CD8-positive, alpha-beta memory T cell (primary cell): ENCODE data around the gene STRA8. TPM values are rescaled to one million over a fixed set of nuclear protein-coding genes. Genes with fewer than 3 reads are reported as not detected.

Experiments
- CTCF ChIA-PET: fragments of 350-600 bp; sonication (Branson Sonifier 250); formaldehyde crosslinking; loops from one replicate; lab custom pipeline; 2021; ENCODE audit warnings: antibody characterized with exemption; lab: Charles Lee
- POLR2A ChIA-PET: fragments of 350-600 bp; sonication (Branson Sonifier 250); formaldehyde crosslinking; loops from one replicate; lab custom pipeline; 2021; ENCODE audit warnings: antibody characterized with exemption; lab: Charles Lee
- DNase-seq, 5 donors: peaks; one replicate each; pipeline versions ENCODE4 v3.0.0 to v3.0.0-alpha.2; 2020 to 2022; ENCODE audit warnings: mixed read lengths in 1 of 5
- H3K27ac ChIP-seq: one replicate; pipeline ENCODE4 v1.7.0; 2013; ENCODE audit warnings: low read depth, mild to moderate bottlenecking, low read length, moderate library complexity
- H3K27me3 ChIP-seq: 2 replicates; pipeline ENCODE4 v1.7.0; 2013; ENCODE audit warnings: low read length, mild to moderate bottlenecking; ENCODE audit not compliant: insufficient read depth, poor library complexity, severe bottlenecking
- H3K36me3 ChIP-seq: 2 replicates; pipeline ENCODE4 v1.7.0; 2013; ENCODE audit warnings: mild to moderate bottlenecking, low read length, moderate library complexity; ENCODE audit not compliant: insufficient read depth
- H3K4me1 ChIP-seq: 2 replicates; pipeline ENCODE4 v1.7.0; 2013; ENCODE audit warnings: mild to moderate bottlenecking, low read length, moderate library complexity; ENCODE audit not compliant: insufficient read depth
- H3K4me3 ChIP-seq: 2 replicates; pipeline ENCODE4 v1.7.0; 2013; ENCODE audit warnings: mild to moderate bottlenecking, low read length
- H3K9me3 ChIP-seq: 2 replicates; pipeline ENCODE4 v1.7.0; 2013; ENCODE audit warnings: mild to moderate bottlenecking, low read length
- H3K27ac Mint-ChIP-seq, 8 donors: one replicate each; pipeline ENCODE4 v1.8.0; 2020 to 2021; ENCODE audit warnings: mixed read lengths in 8 of 8, mild to moderate bottlenecking in 6 of 8, inconsistent platforms in 3 of 8, moderate library complexity in 3 of 8
- H3K27me3 Mint-ChIP-seq, 2 donors: one replicate each; pipeline ENCODE4 v1.8.0; 2020 to 2021; ENCODE audit warnings: mixed read lengths in 2 of 2, mild to moderate bottlenecking in 1 of 2, moderate library complexity in 1 of 2
- H3K36me3 Mint-ChIP-seq, 3 donors: one replicate each; pipeline ENCODE4 v1.8.0; 2020 to 2021; ENCODE audit warnings: mixed read lengths in 3 of 3, inconsistent platforms in 1 of 3, mild to moderate bottlenecking in 1 of 3
- H3K4me1 Mint-ChIP-seq, 3 donors: one replicate each; pipeline ENCODE4 v1.8.0; 2020 to 2021; ENCODE audit warnings: mixed read lengths in 3 of 3, inconsistent platforms in 1 of 3, mild to moderate bottlenecking in 1 of 3
- H3K4me3 Mint-ChIP-seq, 7 donors: one replicate each; pipeline ENCODE4 v1.8.0; 2020 to 2021; ENCODE audit warnings: mixed read lengths in 7 of 7, mild to moderate bottlenecking in 6 of 7, moderate library complexity in 4 of 7, inconsistent platforms in 2 of 7
- H3K9me3 Mint-ChIP-seq, 5 donors: one replicate each; pipeline ENCODE4 v1.8.0; 2020 to 2022; ENCODE audit warnings: mixed read lengths in 5 of 5, mild to moderate bottlenecking in 3 of 5, moderate library complexity in 2 of 5, inconsistent platforms in 1 of 5
- polyA plus RNA-seq: library from polyadenylated mRNA; unstranded; fragments of 300-500 nt; fragmentation: Illumina TruSeq; gene quantifications from one replicate; pipeline ENCODE4 v1.2.3, GENCODE V29; 2021
- total RNA-seq, 2 experiments: library from RNA; stranded (reverse); gene quantifications; one replicate each; pipeline ENCODE4 v1.2.3, GENCODE V29; 2021

Gene STRA8
- total and polyA plus RNA-seq, 3 experiments from 2014 or later: not detected

- peak overlapping the region in 2 of 7 donors; percentile 20 to 53 for H3K4me3 Mint-ChIP-seq
- no peaks in the 10 kb centered on the region for H3K9me3 ChIP-seq
- no peak for DNase-seq
- H3K4me1 ChIP-seq: peaks cover 15% of the 10 kb centered on the region
- no peak overlapping the region for H3K4me3 ChIP-seq
- peak overlapping the region in 2 of 8 donors; percentile 33 to 38 for H3K27ac Mint-ChIP-seq
- H3K27me3 ChIP-seq: no peaks in the 10 kb centered on the region
- H3K9me3 Mint-ChIP-seq: no peaks in the 10 kb centered on the region
- H3K36me3 ChIP-seq: peaks cover 14% of the 10 kb centered on the region
- H3K27ac ChIP-seq: no peak overlapping the region
- H3K27me3 Mint-ChIP-seq: no peaks in the 10 kb centered on the region
- peaks cover 0 to 61% (median 17%) of the 10 kb centered on the region in 3 donors for H3K36me3 Mint-ChIP-seq
- POLR2A ChIA-PET: no interaction called here
- CTCF ChIA-PET: interaction anchor here (1.3 kb wide), 1 partner anchor 221 kb away, joined by 3 read pairs; the partner anchor contains the start of gene AGBL3
- peaks cover 36 to 75% (median 46%) of the 10 kb centered on the region in 3 donors for H3K4me1 Mint-ChIP-seq
Observed at GRCh38 chr7:135206941-135207391, 26.7 kb upstream of the STRA8 start.

GRCh38 chr7:135207406-135208101 is 26.1 kb upstream of the STRA8 start:
- no peak for DNase-seq
- peaks cover 15% of the 10 kb centered on the region for H3K4me1 ChIP-seq
- H3K36me3 Mint-ChIP-seq: peaks cover 0 to 55% (median 17%) of the 10 kb centered on the region in 3 donors
- H3K4me1 Mint-ChIP-seq: peaks cover 34 to 70% (median 43%) of the 10 kb centered on the region in 3 donors
- no peaks in the 10 kb centered on the region for H3K9me3 ChIP-seq
- H3K4me3 ChIP-seq: no peak overlapping the region
- ChIA-PET CTCF (no interaction called here), POLR2A (no interaction called here)
- H3K27me3 ChIP-seq: no peaks in the 10 kb centered on the region
- peaks cover 14% of the 10 kb centered on the region for H3K36me3 ChIP-seq
- no peak overlapping the region for H3K27ac ChIP-seq
- no peaks in the 10 kb centered on the region for H3K27me3 Mint-ChIP-seq
- H3K27ac Mint-ChIP-seq: peak overlapping the region in 2 of 8 donors; percentile 33 to 40
- peak overlapping the region in 2 of 7 donors; percentile 20 to 53 for H3K4me3 Mint-ChIP-seq
- no peaks in the 10 kb centered on the region for H3K9me3 Mint-ChIP-seq

- H3K4me1 ChIP-seq: peaks cover 15% of the 10 kb centered on the region
- peaks cover 13% of the 10 kb centered on the region for H3K36me3 ChIP-seq
- CTCF ChIA-PET: no interaction called here
- POLR2A ChIA-PET: interaction anchor here (0.5 kb wide), 1 partner anchor 10 kb away, joined by 3 read pairs; no protein-coding TSS in a partner anchor
- no peaks in the 10 kb centered on the region for H3K27me3 Mint-ChIP-seq
- H3K9me3 ChIP-seq: no peaks in the 10 kb centered on the region
- H3K27ac Mint-ChIP-seq: peak overlapping the region in 5 of 8 donors; percentile 40 to 98 (median 63)
- H3K27me3 ChIP-seq: no peaks in the 10 kb centered on the region
- H3K27ac ChIP-seq: no peak overlapping the region
- no peaks in the 10 kb centered on the region for H3K9me3 Mint-ChIP-seq
- H3K36me3 Mint-ChIP-seq: peaks cover 0 to 49% (median 14%) of the 10 kb centered on the region in 3 donors
- H3K4me3 ChIP-seq: no peak overlapping the region
- peak overlapping the region in 3 of 7 donors; percentile 37 to 76 (median 68) for H3K4me3 Mint-ChIP-seq
- H3K4me1 Mint-ChIP-seq: peaks cover 33 to 64% (median 39%) of the 10 kb centered on the region in 3 donors
- DNase-seq: no peak
Observed at GRCh38 chr7:135208102-135208793, 25.4 kb upstream of the STRA8 start.

- H3K36me3 Mint-ChIP-seq: peaks cover 0 to 38% (median 9%) of the 10 kb centered on the region in 3 donors
- no peaks in the 10 kb centered on the region for H3K27me3 ChIP-seq
- H3K4me3 Mint-ChIP-seq: peak overlapping the region in 4 of 7 donors; percentile 8 to 76 (median 58)
- no peaks in the 10 kb centered on the region for H3K9me3 Mint-ChIP-seq
- H3K36me3 ChIP-seq: peaks cover 2% of the 10 kb centered on the region
- ChIA-PET CTCF (interaction anchor here (0.8 to 3.6 kb wide), 3 partner anchors 27 to 224 kb away, joined by 3 to 15 read pairs (median 4); partner anchors contain the start of gene CYREN), POLR2A (interaction anchor here (0.6 to 1.2 kb wide), 3 partner anchors 14 to 345 kb away, joined by 3 to 4 read pairs (median 4); partner anchors contain the start of gene TMEM140)
- H3K9me3 ChIP-seq: no peaks in the 10 kb centered on the region
- H3K27ac ChIP-seq: no peak overlapping the region
- peak overlapping the region in 1 of 8 donors; percentile 40 for H3K27ac Mint-ChIP-seq
- DNase-seq: no peak
- no peaks in the 10 kb centered on the region for H3K27me3 Mint-ChIP-seq
- H3K4me3 ChIP-seq: no peak overlapping the region
- H3K4me1 Mint-ChIP-seq: peaks cover 28 to 58% (median 33%) of the 10 kb centered on the region in 3 donors
- peaks cover 15% of the 10 kb centered on the region for H3K4me1 ChIP-seq
Observed at GRCh38 chr7:135209225-135209834, 24.3 kb upstream of the STRA8 start.

- H3K4me1 ChIP-seq: peaks cover 15% of the 10 kb centered on the region
- H3K4me3 Mint-ChIP-seq: peak overlapping the region; percentile 90 to 97 (median 95)
- CTCF ChIA-PET: interaction anchor here (0.8 to 3.6 kb wide), 7 partner anchors 10 to 224 kb away, joined by 3 to 15 read pairs (median 4); partner anchors contain the start of gene CYREN
- H3K36me3 ChIP-seq: no peaks in the 10 kb centered on the region
- H3K4me1 Mint-ChIP-seq: peaks cover 26 to 50% (median 33%) of the 10 kb centered on the region in 3 donors
- POLR2A ChIA-PET: interaction anchor here (0.7 to 2.6 kb wide), 6 partner anchors 40 to 752 kb away, joined by 3 to 14 read pairs (median 4); partner anchors contain the start of genes AGBL3, AKR1B1, CYREN and TMEM140
- no peaks in the 10 kb centered on the region for H3K27me3 ChIP-seq
- no peaks in the 10 kb centered on the region for H3K9me3 Mint-ChIP-seq
- no peaks in the 10 kb centered on the region for H3K27me3 Mint-ChIP-seq
- no peak for DNase-seq
- peak overlapping the region; percentile 68 for H3K4me3 ChIP-seq
- peak overlapping the region; percentile 86 for H3K27ac ChIP-seq
- H3K9me3 ChIP-seq: no peaks in the 10 kb centered on the region
- peaks cover 0 to 27% (median 5%) of the 10 kb centered on the region in 3 donors for H3K36me3 Mint-ChIP-seq
- H3K27ac Mint-ChIP-seq: peak overlapping the region; percentile 86 to 99 (median 99)
Observed at GRCh38 chr7:135210888-135211178, 22.8 kb upstream of the STRA8 start.

- peak; percentile 88 to 98 (median 96) for DNase-seq
- H3K27ac Mint-ChIP-seq: peak within 1 kb of the TSS; percentile 86 to 99 (median 99)
- POLR2A ChIA-PET: interaction anchor here (0.7 to 2.6 kb wide), 5 partner anchors 41 to 565 kb away, joined by 3 to 14 read pairs (median 5); partner anchors contain the start of genes AGBL3, CYREN and TMEM140
- Histone ChIP-seq H3K36me3 (no peaks in the 10 kb centered on the region), H3K27ac (peak within 1 kb of the TSS; percentile 86), H3K27me3 (no peaks in the 10 kb centered on the region), H3K9me3 (no peaks in the 10 kb centered on the region), H3K4me3 (peak within 1 kb of the TSS; percentile 80), H3K4me1 (peaks cover 15% of the 10 kb centered on the region)
- peaks cover 26 to 48% (median 33%) of the 10 kb centered on the region in 3 donors for H3K4me1 Mint-ChIP-seq
- CTCF ChIA-PET: interaction anchor here (0.8 to 3.6 kb wide), 9 partner anchors 9 to 224 kb away, joined by 3 to 15 read pairs (median 4); partner anchors contain the start of genes CYREN and TMEM140
- H3K27me3 Mint-ChIP-seq: no peaks in the 10 kb centered on the region
- H3K36me3 Mint-ChIP-seq: peaks cover 0 to 21% (median 3%) of the 10 kb centered on the region in 3 donors
- H3K9me3 Mint-ChIP-seq: no peaks in the 10 kb centered on the region
- H3K4me3 Mint-ChIP-seq: peak within 1 kb of the TSS; percentile 90 to 97 (median 95)
Observed at GRCh38 chr7:135211179-135211945, 22.3 kb upstream of the STRA8 start, which contains the start of gene WDR91. Gene WDR91, minus strand, starts transcription at chr7:135211526. Its CDS starts 24 bp downstream, at chr7:135211502.
